Mesenchymal stem cell (in vitro differentiated cells and primary cell): Measurements from ENCODE around the gene CLTA.

Source experiments
- DNase-seq: peaks from one replicate; pipeline ENCODE4 v3.0.0-alpha.2; 2013
- H2AFZ ChIP-seq: one replicate; pipeline ENCODE4 v1.6.1; 2013; ENCODE audit warnings: low read depth, mild to moderate bottlenecking, control low read depth, inconsistent platforms, low read length, moderate library complexity
- H2AK5ac ChIP-seq: 2 replicates; pipeline ENCODE4 v1.6.1; 2013; ENCODE audit warnings: low read length, moderate library complexity, mild to moderate bottlenecking, inconsistent platforms; ENCODE audit not compliant: severe bottlenecking
- H2BK120ac ChIP-seq: one replicate; pipeline ENCODE4 v1.6.1; 2013; ENCODE audit warnings: low read depth, mild to moderate bottlenecking, inconsistent platforms, low read length, moderate library complexity
- H2BK12ac ChIP-seq, 2 experiments: one replicate each; pipeline ENCODE4 v1.6.1; 2013; ENCODE audit warnings: inconsistent platforms in 2 of 2, low read length in 2 of 2, mild to moderate bottlenecking in 2 of 2, moderate library complexity in 2 of 2, control low read depth in 1 of 2
- H2BK15ac ChIP-seq: one replicate; pipeline ENCODE4 v1.6.1; 2013; ENCODE audit warnings: mild to moderate bottlenecking, low read depth, inconsistent platforms; ENCODE audit not compliant: poor library complexity, severe bottlenecking
- H2BK5ac ChIP-seq: 2 replicates; pipeline ENCODE4 v1.6.1; 2013; ENCODE audit warnings: low read depth, mild to moderate bottlenecking, low read length, control low read depth, inconsistent platforms; ENCODE audit not compliant: poor library complexity, severe bottlenecking
- H3K14ac ChIP-seq, 2 experiments: one replicate each; pipeline ENCODE4 v1.6.1; 2013; ENCODE audit warnings: inconsistent platforms in 2 of 2, low read length in 2 of 2, control low read depth in 1 of 2, mild to moderate bottlenecking in 1 of 2, moderate library complexity in 1 of 2
- H3K18ac ChIP-seq, 2 experiments: one replicate each; pipeline ENCODE4 v1.6.1; 2013; ENCODE audit warnings: inconsistent platforms in 2 of 2, low read length in 2 of 2, control low read depth in 1 of 2, low read depth in 1 of 2, mild to moderate bottlenecking in 1 of 2
- H3K23ac ChIP-seq, 2 experiments: one replicate each; pipeline ENCODE4 v1.6.1; 2013; ENCODE audit warnings: inconsistent platforms in 2 of 2, low read length in 2 of 2, mild to moderate bottlenecking in 2 of 2, moderate library complexity in 2 of 2, control low read depth in 1 of 2
- H3K27ac ChIP-seq: 2 replicates; pipeline ENCODE4 v1.5.1; 2013; ENCODE audit warnings: mild to moderate bottlenecking, moderate library complexity, low read length, control low read depth, inconsistent platforms; ENCODE audit not compliant: poor library complexity, severe bottlenecking
- H3K27me3 ChIP-seq, 2 experiments: 2 replicates each; pipeline versions ENCODE4 v1.6.1 to v1.7.0; 2013; ENCODE audit warnings: low read length in 2 of 2, mild to moderate bottlenecking in 2 of 2, moderate library complexity in 2 of 2, control low read depth in 1 of 2, inconsistent platforms in 1 of 2; ENCODE audit not compliant: control insufficient read depth in 1 of 2, insufficient read depth in 1 of 2
- H3K36me3 ChIP-seq, 2 experiments: 2 replicates each; pipeline versions ENCODE4 v1.6.1 to v1.7.0; 2013; ENCODE audit warnings: low read length in 2 of 2, control low read depth in 1 of 2, inconsistent platforms in 1 of 2, low read depth in 1 of 2, mild to moderate bottlenecking in 1 of 2; ENCODE audit not compliant: insufficient read depth in 2 of 2, control insufficient read depth in 1 of 2
- H3K4ac ChIP-seq, 2 experiments: one replicate each; pipeline ENCODE4 v1.6.1; 2013; ENCODE audit warnings: inconsistent platforms in 2 of 2, low read length in 2 of 2, mild to moderate bottlenecking in 2 of 2, moderate library complexity in 2 of 2, control low read depth in 1 of 2, low read depth in 1 of 2
- H3K4me1 ChIP-seq: 2 replicates; pipeline ENCODE4 v1.6.1; 2013; ENCODE audit warnings: low read depth, low read length, control low read depth; ENCODE audit not compliant: control insufficient read depth, insufficient read depth
- H3K4me2 ChIP-seq: 2 replicates; pipeline ENCODE4 v1.6.1; 2013; ENCODE audit warnings: low read length, mild to moderate bottlenecking, inconsistent platforms; ENCODE audit not compliant: poor library complexity, severe bottlenecking
- H3K4me3 ChIP-seq, 2 experiments: 2 replicates each; pipeline versions ENCODE4 v1.5.1 to v1.7.0; 2013; ENCODE audit warnings: low read length in 2 of 2, mild to moderate bottlenecking in 2 of 2, control low read depth in 1 of 2, low read depth in 1 of 2; ENCODE audit not compliant: insufficient read depth in 1 of 2
- H3K79me1 ChIP-seq: replicated peaks from 2 replicates; pipeline ENCODE4 v1.6.1; 2013; ENCODE audit warnings: mild to moderate bottlenecking, control low read depth, low read length, inconsistent platforms; ENCODE audit not compliant: poor library complexity, severe bottlenecking
- H3K9ac ChIP-seq: 2 replicates; pipeline ENCODE4 v1.7.0; 2013; ENCODE audit warnings: mild to moderate bottlenecking, low read length, moderate library complexity
- H3K9me3 ChIP-seq: 2 replicates; pipeline ENCODE4 v1.7.0; 2013; ENCODE audit warnings: mild to moderate bottlenecking, low read length; ENCODE audit not compliant: control insufficient read depth
- H4K8ac ChIP-seq: one replicate; pipeline ENCODE4 v1.6.1; 2013; ENCODE audit warnings: inconsistent platforms, mild to moderate bottlenecking, low read length, moderate library complexity
- H4K91ac ChIP-seq: one replicate; pipeline ENCODE4 v1.6.1; 2013; ENCODE audit warnings: mild to moderate bottlenecking, low read length, inconsistent platforms
- WGBS: methylation state at CpG from one replicate; pipeline ENCODE4 v1.1.7; 2013; ENCODE audit warnings: mixed read lengths; 5-methylcytosine and 5-hydroxymethylcytosine counted together

The CLTA gene

DNA sequence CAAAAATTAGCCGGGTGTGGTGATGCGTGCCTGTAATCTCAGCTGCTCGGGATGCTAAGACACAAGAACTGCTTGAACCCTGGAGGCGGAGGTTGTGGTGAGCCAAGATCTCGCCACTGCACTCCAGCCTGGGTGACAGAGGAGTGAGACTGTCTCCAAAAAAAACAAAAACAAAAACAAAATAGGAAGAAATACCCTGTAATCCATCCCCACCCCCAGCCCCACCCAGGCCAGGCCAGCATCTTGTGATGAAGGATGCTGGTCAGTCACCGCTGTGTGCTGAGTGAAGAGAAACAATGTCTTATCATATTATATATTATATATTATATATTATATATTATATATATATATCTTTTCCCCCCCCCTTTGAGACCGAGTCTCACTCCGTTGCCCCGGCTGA, 37.0 kb upstream of the CLTA start:
- Histone ChIP-seq H4K8ac (no peak overlapping the region), H4K91ac (no peak overlapping the region), H3K36me3 (peaks cover 10 to 23% of the 10 kb centered on the region in 2 experiments), H3K14ac (no peak overlapping the region), H3K27ac (peak overlapping the region; percentile 44), H2BK120ac (no peak overlapping the region), H3K4me1 (peaks cover 27% of the 10 kb centered on the region), H3K4me2 (no peak overlapping the region), H3K79me1 (peaks cover 2% of the 10 kb centered on the region), H2AK5ac (no peak overlapping the region), H3K18ac (no peak overlapping the region), H3K4me3 (no peak overlapping the region), H3K27me3 (no peaks in the 10 kb centered on the region), H3K23ac (no peak overlapping the region), H2BK5ac (no peak overlapping the region), H3K9me3 (peaks cover 3% of the 10 kb centered on the region), H2BK12ac (no peak overlapping the region), H3K9ac (peak overlapping the region; percentile 86), H3K4ac (no peak overlapping the region), H2BK15ac (peak overlapping the region; percentile 33), H2AFZ (no peak overlapping the region)
- DNase-seq, result no peak
- 73% methylated on average over 4 of the region's 9 CpGs for WGBS

DNA sequence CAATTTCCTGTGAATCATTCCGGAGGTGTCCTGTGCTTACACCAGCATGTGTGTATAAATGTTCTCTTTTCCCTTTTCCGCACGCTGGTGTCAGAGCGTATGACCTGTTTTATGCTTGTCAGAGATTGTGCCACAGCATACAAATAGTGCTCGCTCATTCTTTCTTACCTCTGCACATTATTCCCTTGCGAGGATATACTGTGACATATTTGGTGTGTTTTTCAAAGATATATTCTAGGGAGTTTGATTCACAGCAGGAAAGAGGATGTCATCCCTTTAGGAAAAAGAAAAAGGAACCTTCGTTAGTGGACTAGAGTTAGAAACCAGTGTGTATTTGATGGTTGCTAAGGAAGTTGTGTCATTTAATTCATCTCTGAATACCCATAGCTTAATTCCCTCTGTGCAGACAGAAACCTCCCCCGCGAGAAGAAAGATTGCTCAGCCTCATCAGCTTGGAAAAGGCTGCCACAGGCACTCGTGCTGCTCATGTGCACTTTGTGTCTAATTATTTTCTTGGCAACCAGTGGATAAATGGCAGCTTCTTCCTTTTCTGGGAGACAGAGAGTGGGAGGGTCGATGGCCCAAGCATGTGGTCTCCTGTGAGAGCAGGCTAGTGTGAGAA, 36.3 kb upstream of the CLTA start:
- H2BK15ac ChIP-seq, result peak overlapping the region; percentile 12
- H3K4me1 ChIP-seq, result peaks cover 24% of the 10 kb centered on the region
- no peak overlapping the region for H2AK5ac ChIP-seq
- peak overlapping the region; percentile 44 for H3K27ac ChIP-seq
- WGBS, result 8% methylated on average over 9 of the region's 11 CpGs
- DNase-seq, result peak; percentile 96
- H3K79me1 ChIP-seq, result peaks cover 2% of the 10 kb centered on the region
- no peak overlapping the region for H3K4me2 ChIP-seq
- peak overlapping the region in 1 of 2 experiments; percentile 4 for H3K4me3 ChIP-seq
- H4K8ac ChIP-seq, result peak overlapping the region; percentile 35
- peak overlapping the region; percentile 42 for H2BK120ac ChIP-seq
- no peak overlapping the region for H3K23ac ChIP-seq
- peak overlapping the region; percentile 7 for H2AFZ ChIP-seq
- no peak overlapping the region for H2BK12ac ChIP-seq
- no peaks in the 10 kb centered on the region for H3K27me3 ChIP-seq
- peak overlapping the region; percentile 18 for H4K91ac ChIP-seq
- peaks cover 10 to 23% of the 10 kb centered on the region in 2 experiments for H3K36me3 ChIP-seq
- peak overlapping the region; percentile 1 to 67 for H3K4ac ChIP-seq
- H3K18ac ChIP-seq, result peak overlapping the region in 1 of 2 experiments; percentile 26
- peaks cover 3% of the 10 kb centered on the region for H3K9me3 ChIP-seq
- no peak overlapping the region for H3K14ac ChIP-seq
- H2BK5ac ChIP-seq, result no peak overlapping the region
- peak overlapping the region; percentile 86 for H3K9ac ChIP-seq

DNA sequence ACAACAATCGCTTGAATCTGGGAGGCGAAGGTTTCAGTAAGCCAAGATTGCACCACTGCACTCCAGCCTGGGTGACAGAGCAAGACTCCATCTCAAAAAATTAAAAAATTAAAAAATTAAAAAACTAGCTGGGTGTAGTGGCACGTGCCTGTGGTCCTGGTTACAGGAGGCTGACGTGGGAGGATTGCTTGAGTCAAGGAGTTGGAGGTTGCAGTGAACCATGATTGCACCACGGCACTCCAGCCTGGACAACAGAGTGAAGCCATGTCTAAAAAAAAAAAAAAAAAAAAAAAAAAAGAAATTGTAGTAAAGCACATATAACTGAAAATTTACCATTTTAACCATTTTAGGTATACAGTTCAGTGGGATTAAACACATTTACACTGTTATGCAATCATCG, 34.6 kb upstream of the CLTA start:
- Histone ChIP-seq H3K9me3 (peaks cover 3% of the 10 kb centered on the region), H2BK12ac (no peak overlapping the region), H4K91ac (no peak overlapping the region), H3K79me1 (peaks cover 2% of the 10 kb centered on the region), H3K4me2 (no peak overlapping the region), H2AFZ (no peak overlapping the region), H3K18ac (no peak overlapping the region), H3K27me3 (no peaks in the 10 kb centered on the region), H3K4me3 (no peak overlapping the region), H2BK120ac (no peak overlapping the region), H3K23ac (no peak overlapping the region), H3K4ac (no peak overlapping the region), H3K36me3 (peaks cover 10 to 13% of the 10 kb centered on the region in 2 experiments), H2BK15ac (no peak overlapping the region), H3K9ac (no peak overlapping the region), H3K14ac (no peak overlapping the region), H4K8ac (no peak overlapping the region), H2AK5ac (no peak overlapping the region), H3K4me1 (peaks cover 15% of the 10 kb centered on the region), H3K27ac (no peak overlapping the region), H2BK5ac (no peak overlapping the region)
- WGBS, result 97% methylated on average over 3 of the region's 6 CpGs
- no peak for DNase-seq

DNA sequence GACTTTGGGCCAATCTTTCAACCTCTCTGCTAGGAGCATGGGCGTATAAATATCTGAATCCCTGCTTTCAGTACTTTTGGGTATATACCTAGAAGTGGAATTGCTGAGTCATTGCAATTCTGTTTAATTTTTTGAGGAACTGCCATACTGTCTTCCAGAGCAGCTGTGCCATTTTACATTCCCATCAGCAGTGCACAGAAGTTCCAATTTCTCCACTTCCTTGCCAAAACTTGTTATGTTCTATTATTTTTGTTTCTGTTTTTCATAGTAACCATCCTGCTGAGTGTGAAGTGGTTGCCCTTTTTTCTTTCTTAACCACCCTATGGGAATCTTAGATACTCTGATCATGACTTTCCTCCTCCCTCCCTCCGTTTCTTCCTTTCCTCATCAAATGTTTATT, 32.6 kb upstream of the CLTA start:
- no peak overlapping the region for H3K4me2 ChIP-seq
- no peak overlapping the region for H3K27ac ChIP-seq
- H3K36me3 ChIP-seq, result peaks cover 3 to 10% of the 10 kb centered on the region in 2 experiments
- no peak overlapping the region for H3K4ac ChIP-seq
- H3K9ac ChIP-seq, result peak overlapping the region; percentile 65
- H2BK15ac ChIP-seq, result no peak overlapping the region
- no peak overlapping the region for H4K8ac ChIP-seq
- H3K27me3 ChIP-seq, result no peaks in the 10 kb centered on the region
- H2BK5ac ChIP-seq, result no peak overlapping the region
- DNase-seq, result no peak
- no peak overlapping the region for H2BK120ac ChIP-seq
- H2BK12ac ChIP-seq, result no peak overlapping the region
- H3K9me3 ChIP-seq, result peaks cover 3% of the 10 kb centered on the region
- no peak overlapping the region for H2AFZ ChIP-seq
- no peak overlapping the region for H3K18ac ChIP-seq
- H3K79me1 ChIP-seq, result no peaks in the 10 kb centered on the region
- H3K4me3 ChIP-seq, result no peak overlapping the region
- H3K14ac ChIP-seq, result no peak overlapping the region
- 100% methylated on average over 2 of the region's 2 CpGs for WGBS
- peaks cover 17% of the 10 kb centered on the region for H3K4me1 ChIP-seq
- H4K91ac ChIP-seq, result no peak overlapping the region
- H2AK5ac ChIP-seq, result no peak overlapping the region
- H3K23ac ChIP-seq, result no peak overlapping the region
